Right atrium auricular region (tissue), 2 donors: ENCODE results near the gene STRN3. TPM values are rescaled to one million over a fixed set of nuclear protein-coding genes. Genes with fewer than 3 reads are reported as not detected.

Experiments used
- DNase-seq: peaks from one replicate; pipeline ENCODE4 v3.0.0-alpha.2; 2019; ENCODE audit warnings: low spot score
- H3K27ac ChIP-seq, 2 donors: fragments of 200-600 bp; sonication (generic); 1 replicate in 1 of 2; 2 replicates in 1 of 2; pipeline ENCODE4 v1.5.1; 2016 to 2019
- H3K27me3 ChIP-seq, 2 donors: fragments of 200-600 bp; sonication (generic); one replicate each; pipeline versions ENCODE4 v1.5.1 to v1.6.0; 2017 to 2019
- H3K36me3 ChIP-seq: fragments of 200-600 bp; sonication (generic); one replicate; pipeline ENCODE4 v1.5.1; 2016
- H3K4me1 ChIP-seq, 2 donors: fragments of 200-600 bp; sonication (generic); one replicate each; pipeline versions ENCODE4 v1.5.1 to v1.6.0; 2017 to 2019
- H3K4me3 ChIP-seq, 2 donors: fragments of 200-600 bp; sonication (generic); 1 replicate in 1 of 2; 2 replicates in 1 of 2; pipeline ENCODE4 v1.5.1; 2017 to 2019; ENCODE audit warnings: mild to moderate bottlenecking in 1 of 2, moderate library complexity in 1 of 2
- H3K9me3 ChIP-seq, 2 donors: fragments of 200-600 bp; sonication (generic); one replicate each; pipeline ENCODE4 v1.5.1; 2019
- CTCF ChIP-seq, 2 donors: fragments of 200-600 bp; sonication (generic); IDR thresholded peaks; one replicate each; pipeline ENCODE4 v1.5.1; 2019; ENCODE audit warnings: antibody characterized with exemption in 2 of 2
- total RNA-seq, 2 donors: library from RNA; depleted of rRNA; stranded (reverse); fragments of >200 nt; gene quantifications; one replicate each; pipeline ENCODE4 v1.1.0, GENCODE V29; 2016

The STRN3 gene, protein sequence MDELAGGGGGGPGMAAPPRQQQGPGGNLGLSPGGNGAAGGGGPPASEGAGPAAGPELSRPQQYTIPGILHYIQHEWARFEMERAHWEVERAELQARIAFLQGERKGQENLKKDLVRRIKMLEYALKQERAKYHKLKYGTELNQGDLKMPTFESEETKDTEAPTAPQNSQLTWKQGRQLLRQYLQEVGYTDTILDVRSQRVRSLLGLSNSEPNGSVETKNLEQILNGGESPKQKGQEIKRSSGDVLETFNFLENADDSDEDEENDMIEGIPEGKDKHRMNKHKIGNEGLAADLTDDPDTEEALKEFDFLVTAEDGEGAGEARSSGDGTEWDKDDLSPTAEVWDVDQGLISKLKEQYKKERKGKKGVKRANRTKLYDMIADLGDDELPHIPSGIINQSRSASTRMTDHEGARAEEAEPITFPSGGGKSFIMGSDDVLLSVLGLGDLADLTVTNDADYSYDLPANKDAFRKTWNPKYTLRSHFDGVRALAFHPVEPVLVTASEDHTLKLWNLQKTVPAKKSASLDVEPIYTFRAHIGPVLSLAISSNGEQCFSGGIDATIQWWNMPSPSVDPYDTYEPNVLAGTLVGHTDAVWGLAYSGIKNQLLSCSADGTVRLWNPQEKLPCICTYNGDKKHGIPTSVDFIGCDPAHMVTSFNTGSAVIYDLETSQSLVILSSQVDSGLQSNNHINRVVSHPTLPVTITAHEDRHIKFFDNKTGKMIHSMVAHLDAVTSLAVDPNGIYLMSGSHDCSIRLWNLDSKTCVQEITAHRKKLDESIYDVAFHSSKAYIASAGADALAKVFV
- 10 to 100 TPM; 34.2 to 46.8 TPM for total RNA-seq

DNA sequence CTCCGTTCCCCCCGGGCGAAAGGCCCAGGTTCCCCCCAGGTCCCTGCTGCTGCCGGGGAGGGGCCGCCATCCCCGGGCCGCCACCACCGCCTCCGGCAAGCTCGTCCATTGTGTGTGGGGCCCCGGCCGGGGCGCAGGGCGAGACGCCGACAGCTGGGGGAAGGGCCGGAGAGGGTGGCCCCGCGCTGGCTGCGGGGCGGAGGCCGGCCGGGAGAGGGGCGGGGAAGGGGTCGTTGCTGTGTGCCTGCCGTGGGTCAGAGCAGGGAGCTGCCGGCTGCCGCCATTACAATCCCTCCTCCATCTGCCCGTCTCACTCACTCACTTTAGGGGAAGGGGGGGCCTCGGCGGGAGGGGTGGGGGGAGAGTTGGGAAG lies at the start of gene STRN3:
Gene STRN3 (minus strand): TSS at position 303 of the 373 bp plus-strand sequence. CDS start 194 bp downstream, at position 109.
- H3K4me1 ChIP-seq = peaks cover 0 to 26% of the 10 kb centered on the region in 2 donors
- H3K36me3 ChIP-seq = no peaks in the 10 kb centered on the region
- no peaks in the 10 kb centered on the region for H3K9me3 ChIP-seq
- peak within 1 kb of the TSS; percentile 95 to 100 for H3K4me3 ChIP-seq
- H3K27me3 ChIP-seq = no peaks in the 10 kb centered on the region
- no peak for TF ChIP-seq CTCF (IDR thresholded peaks at IDR 0.05)
- peak within 1 kb of the TSS; percentile 99 to 100 for H3K27ac ChIP-seq
- no peak for DNase-seq

DNA sequence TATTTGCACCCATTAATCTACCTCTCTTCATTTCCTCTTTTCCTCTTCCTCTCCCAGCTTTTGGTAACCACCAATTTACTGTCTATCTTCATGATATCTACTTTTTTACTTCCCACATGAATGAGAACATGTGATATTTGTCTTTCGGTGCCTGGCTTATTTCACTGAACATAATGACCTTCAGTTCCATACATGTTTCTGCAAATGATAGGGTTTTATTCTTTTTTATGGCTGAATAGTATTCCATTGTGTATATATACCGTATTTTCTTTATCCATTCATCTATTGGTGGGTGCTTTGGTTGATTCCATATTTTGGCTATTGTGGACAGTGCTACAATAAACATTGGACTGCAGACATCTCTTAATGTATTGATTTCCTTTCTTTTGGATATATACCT lies 49.0 kb upstream of the STRN3 start:
- no peaks in the 10 kb centered on the region for H3K36me3 ChIP-seq
- no peaks in the 10 kb centered on the region for H3K27me3 ChIP-seq
- no peak overlapping the region for H3K27ac ChIP-seq
- H3K4me1 ChIP-seq = no peaks in the 10 kb centered on the region
- no peak for TF ChIP-seq CTCF (IDR thresholded peaks at IDR 0.05)
- no peak for DNase-seq
- no peak overlapping the region for H3K4me3 ChIP-seq
- no peaks in the 10 kb centered on the region for H3K9me3 ChIP-seq

- H3K9me3 ChIP-seq = no peaks in the 10 kb centered on the region
- H3K27me3 ChIP-seq = no peaks in the 10 kb centered on the region
- H3K4me1 ChIP-seq = no peaks in the 10 kb centered on the region
- TF ChIP-seq CTCF (IDR thresholded peaks at IDR 0.05) = no peak
- DNase-seq = no peak
- H3K36me3 ChIP-seq = no peaks in the 10 kb centered on the region
- no peak overlapping the region for H3K4me3 ChIP-seq
- no peak overlapping the region for H3K27ac ChIP-seq
These were observed 45.0 kb upstream of the STRN3 start for GRCh38 chr14:31071151-31071550.

DNA sequence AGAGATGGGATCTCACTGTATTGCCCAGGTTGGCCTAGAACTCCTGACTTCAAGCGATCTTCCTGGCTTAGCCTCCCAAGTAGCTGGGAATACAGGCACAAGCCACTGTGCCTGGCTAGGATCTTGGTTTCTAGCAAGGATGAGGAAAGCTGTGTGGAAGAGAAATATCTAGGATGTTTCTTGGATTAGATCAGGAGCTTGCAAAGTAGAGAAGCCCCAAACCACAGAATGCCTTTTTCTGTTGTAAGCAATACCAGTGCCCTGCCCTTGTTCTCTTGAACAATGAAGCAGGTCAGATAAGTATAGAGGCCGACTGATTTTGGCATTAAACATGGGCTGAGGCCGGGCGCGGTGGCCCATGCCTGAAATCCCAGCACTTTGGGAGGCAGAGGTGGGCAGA lies 44.3 kb upstream of the STRN3 start:
- TF ChIP-seq CTCF (IDR thresholded peaks at IDR 0.05) = no peak
- DNase-seq = peak; percentile 11
- no peaks in the 10 kb centered on the region for H3K36me3 ChIP-seq
- H3K4me1 ChIP-seq = no peaks in the 10 kb centered on the region
- no peak overlapping the region for H3K4me3 ChIP-seq
- H3K27me3 ChIP-seq = no peaks in the 10 kb centered on the region
- H3K9me3 ChIP-seq = no peaks in the 10 kb centered on the region
- no peak overlapping the region for H3K27ac ChIP-seq

DNA sequence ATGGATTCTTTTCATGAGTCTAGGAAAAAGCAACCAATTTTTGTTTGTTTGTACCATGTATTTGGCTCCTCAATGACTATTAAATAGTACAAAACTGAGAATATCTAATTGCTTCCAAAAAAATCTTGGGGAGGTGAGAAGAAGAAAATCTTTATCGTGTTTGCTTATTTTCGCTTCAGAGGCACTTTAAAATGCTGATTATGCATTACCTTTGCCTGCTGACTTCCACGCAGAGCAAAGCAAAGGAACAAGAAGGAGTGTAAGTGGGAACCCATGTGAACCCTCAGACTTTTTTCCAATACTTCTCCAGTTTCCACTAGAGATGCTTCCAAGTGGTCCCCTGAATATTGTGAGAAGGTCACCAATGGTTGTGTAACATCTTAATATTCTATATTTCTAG lies 43.2 kb upstream of the STRN3 start:
- H3K27me3 ChIP-seq = no peaks in the 10 kb centered on the region
- H3K4me1 ChIP-seq = no peaks in the 10 kb centered on the region
- TF ChIP-seq CTCF (IDR thresholded peaks at IDR 0.05) = no peak
- H3K4me3 ChIP-seq = no peak overlapping the region
- H3K9me3 ChIP-seq = no peaks in the 10 kb centered on the region
- H3K27ac ChIP-seq = no peak overlapping the region
- peak; percentile 30 for DNase-seq
- H3K36me3 ChIP-seq = no peaks in the 10 kb centered on the region
